Esophagus muscularis mucosa (tissue), 4 donors: ENCODE data around the gene CDH6.

ENCODE experiments used
- EP300 ChIP-seq: sonication (generic); formaldehyde crosslinking; IDR thresholded peaks from one replicate; pipeline ENCODE4 v1.6.1; 2017; ENCODE audit warnings: antibody characterized with exemption
- POLR2A ChIP-seq: fragments of 450-650 bp; IDR thresholded peaks from one replicate; pipeline ENCODE4 v1.6.1; 2017; ENCODE audit warnings: antibody characterized with exemption, moderate library complexity, mild to moderate bottlenecking, low read depth
- POLR2AphosphoS5 ChIP-seq, 2 donors: sonication (generic); formaldehyde crosslinking; IDR thresholded peaks; one replicate each; pipeline ENCODE4 v1.6.1; 2017; ENCODE audit warnings: antibody characterized with exemption in 2 of 2
- TF ChIP-seq, protein P1 (sequence below), 3 experiments: fragments of 200-600 bp in 2 of 3; fragments of 450-650 bp in 1 of 3; sonication (generic) in 2 of 3; IDR thresholded peaks; one replicate each; pipeline ENCODE4 v1.5.1; 2017 to 2019; ENCODE audit warnings: antibody characterized with exemption in 3 of 3, mild to moderate bottlenecking in 2 of 3, moderate library complexity in 1 of 3

DNA sequence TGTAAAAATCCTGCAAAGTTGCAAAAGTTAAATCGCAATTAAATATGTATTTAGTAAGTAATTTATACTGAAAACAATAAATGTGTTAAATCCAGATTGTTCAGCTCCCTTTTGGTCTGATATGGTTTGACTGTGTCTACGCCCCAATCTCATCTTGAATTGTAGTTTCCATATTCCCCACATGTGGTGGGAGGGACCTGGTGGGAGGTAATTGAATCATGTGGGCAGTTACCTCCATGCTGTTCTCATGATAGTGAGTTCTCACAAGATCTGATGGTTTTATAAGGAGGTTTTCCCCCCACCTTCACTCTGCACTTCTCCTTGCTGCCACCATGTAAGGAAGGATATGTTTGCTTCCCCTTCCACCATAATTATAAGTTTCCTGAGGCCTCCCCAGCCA, 140.0 kb downstream of the CDH6 start:
- TF ChIP-seq, protein P1, sequence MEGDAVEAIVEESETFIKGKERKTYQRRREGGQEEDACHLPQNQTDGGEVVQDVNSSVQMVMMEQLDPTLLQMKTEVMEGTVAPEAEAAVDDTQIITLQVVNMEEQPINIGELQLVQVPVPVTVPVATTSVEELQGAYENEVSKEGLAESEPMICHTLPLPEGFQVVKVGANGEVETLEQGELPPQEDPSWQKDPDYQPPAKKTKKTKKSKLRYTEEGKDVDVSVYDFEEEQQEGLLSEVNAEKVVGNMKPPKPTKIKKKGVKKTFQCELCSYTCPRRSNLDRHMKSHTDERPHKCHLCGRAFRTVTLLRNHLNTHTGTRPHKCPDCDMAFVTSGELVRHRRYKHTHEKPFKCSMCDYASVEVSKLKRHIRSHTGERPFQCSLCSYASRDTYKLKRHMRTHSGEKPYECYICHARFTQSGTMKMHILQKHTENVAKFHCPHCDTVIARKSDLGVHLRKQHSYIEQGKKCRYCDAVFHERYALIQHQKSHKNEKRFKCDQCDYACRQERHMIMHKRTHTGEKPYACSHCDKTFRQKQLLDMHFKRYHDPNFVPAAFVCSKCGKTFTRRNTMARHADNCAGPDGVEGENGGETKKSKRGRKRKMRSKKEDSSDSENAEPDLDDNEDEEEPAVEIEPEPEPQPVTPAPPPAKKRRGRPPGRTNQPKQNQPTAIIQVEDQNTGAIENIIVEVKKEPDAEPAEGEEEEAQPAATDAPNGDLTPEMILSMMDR (IDR thresholded peaks at IDR 0.05) = no peak
- TF ChIP-seq POLR2A = no peak
- TF ChIP-seq EP300 = no peak
- TF ChIP-seq POLR2AphosphoS5 (IDR thresholded peaks at IDR 0.05) = no peak
